ENCODE results near the gene LCN1.

The LCN1 gene

GRCh38 chr9:135480071-135480939 lies 40.9 kb upstream of the LCN1 start:
- no CpG with 5 or more reads among the region's 76 CpGs for WGBS (ENCODE audit: extremely low coverage, insufficient coverage, insufficient read length)
- DNase-seq: peak; percentile 16 to 46

GRCh38 chr9:135480940-135481310 lies 40.3 kb upstream of the LCN1 start:
- no peak overlapping the region for H4K12ac ChIP-seq (ENCODE audit: low read depth, low read length)
- DNase-seq: no peak
- no peak overlapping the region for H2AFZ ChIP-seq (ENCODE audit: insufficient read depth, low read length, poor library complexity)
- H3K36me3 ChIP-seq (ENCODE audit: control insufficient read depth in 1 of 2, insufficient read depth in 2 of 2, low read length in 2 of 2): peaks cover 22 to 27% of the 10 kb centered on the region in 2 experiments
- no peaks in the 10 kb centered on the region for H3K9me3 ChIP-seq (ENCODE audit: insufficient read depth, low read depth, low read length)
- H3K23ac ChIP-seq (ENCODE audit: low read length): no peak overlapping the region
- H3K4me2 ChIP-seq (ENCODE audit: low read length): peak overlapping the region; percentile 80
- H2BK120ac ChIP-seq (ENCODE audit: insufficient read depth, low read length, poor library complexity): no peak overlapping the region
- peak overlapping the region; percentile 10 for H3K4ac ChIP-seq (ENCODE audit: low read depth, low read length)
- no peak overlapping the region for H3K27ac ChIP-seq (ENCODE audit: low read depth, low read length)
- no peak overlapping the region for H3K18ac ChIP-seq (ENCODE audit: low read length)
- H3K79me2 ChIP-seq (ENCODE audit: control insufficient read depth, insufficient read depth, low read length, poor library complexity): peaks cover 3% of the 10 kb centered on the region
- H3K9ac ChIP-seq (ENCODE audit: low read length): no peak overlapping the region
- peaks cover 8% of the 10 kb centered on the region for H3K79me1 ChIP-seq (ENCODE audit: low read length)
- no peak overlapping the region for H4K91ac ChIP-seq (ENCODE audit: low read depth, low read length)
- H3K14ac ChIP-seq (ENCODE audit: low read length): no peak overlapping the region
- no peaks in the 10 kb centered on the region for H3K27me3 ChIP-seq (ENCODE audit: insufficient read depth, low read length)
- H2BK12ac ChIP-seq (ENCODE audit: low read length): no peak overlapping the region
- H3K4me1 ChIP-seq (ENCODE audit: control insufficient read depth in 1 of 2, insufficient read depth in 2 of 2, low read length in 2 of 2): peaks cover 0 to 7% of the 10 kb centered on the region in 2 experiments
- H3K4me3 ChIP-seq (ENCODE audit: low read depth, low read length): peak overlapping the region; percentile 79
- no CpG with 5 or more reads among the region's 11 CpGs for WGBS (ENCODE audit: extremely low coverage, insufficient coverage, insufficient read length)
- H4K8ac ChIP-seq (ENCODE audit: low read depth, low read length): no peak overlapping the region
- H2AK5ac ChIP-seq (ENCODE audit: low read length): no peak overlapping the region
- no peak overlapping the region for H2BK5ac ChIP-seq (ENCODE audit: low read depth, low read length, poor library complexity)

More at GRCh38 chr9:135480071-135480939, 40.9 kb upstream of the LCN1 start:
- H3K9ac ChIP-seq (ENCODE audit: low read length): peak overlapping the region; percentile 48
- peak overlapping the region; percentile 70 for H4K91ac ChIP-seq (ENCODE audit: low read depth, low read length)
- peak overlapping the region; percentile 22 for H3K4ac ChIP-seq (ENCODE audit: low read depth, low read length)
- peak overlapping the region; percentile 73 for H2AFZ ChIP-seq (ENCODE audit: insufficient read depth, low read length, poor library complexity)
- no peaks in the 10 kb centered on the region for H3K9me3 ChIP-seq (ENCODE audit: insufficient read depth, low read depth, low read length)
- H3K79me1 ChIP-seq (ENCODE audit: low read length): peaks cover 8% of the 10 kb centered on the region
- H3K14ac ChIP-seq (ENCODE audit: low read length): peak overlapping the region; percentile 50
- H3K27ac ChIP-seq (ENCODE audit: low read depth, low read length): no peak overlapping the region
- no peaks in the 10 kb centered on the region for H3K27me3 ChIP-seq (ENCODE audit: insufficient read depth, low read length)
- peaks cover 3% of the 10 kb centered on the region for H3K79me2 ChIP-seq (ENCODE audit: control insufficient read depth, insufficient read depth, low read length, poor library complexity)
- H4K8ac ChIP-seq (ENCODE audit: low read depth, low read length): peak overlapping the region; percentile 89
- no peak overlapping the region for H2AK5ac ChIP-seq (ENCODE audit: low read length)
- peak overlapping the region; percentile 63 for H4K12ac ChIP-seq (ENCODE audit: low read depth, low read length)
- peak overlapping the region; percentile 21 for H2BK120ac ChIP-seq (ENCODE audit: insufficient read depth, low read length, poor library complexity)
- H3K36me3 ChIP-seq (ENCODE audit: control insufficient read depth in 1 of 2, insufficient read depth in 2 of 2, low read length in 2 of 2): peaks cover 16 to 21% of the 10 kb centered on the region in 2 experiments
- peaks cover 0 to 7% of the 10 kb centered on the region in 2 experiments for H3K4me1 ChIP-seq (ENCODE audit: control insufficient read depth in 1 of 2, insufficient read depth in 2 of 2, low read length in 2 of 2)
- peak overlapping the region; percentile 74 for H2BK5ac ChIP-seq (ENCODE audit: low read depth, low read length, poor library complexity)
- peak overlapping the region; percentile 97 for H3K18ac ChIP-seq (ENCODE audit: low read length)
- H3K23ac ChIP-seq (ENCODE audit: low read length): no peak overlapping the region
- H3K4me3 ChIP-seq (ENCODE audit: low read depth, low read length): peak overlapping the region; percentile 79
- peak overlapping the region; percentile 80 for H3K4me2 ChIP-seq (ENCODE audit: low read length)
- H2BK12ac ChIP-seq (ENCODE audit: low read length): no peak overlapping the region

- no CpG with 5 or more reads among the region's 8 CpGs for WGBS (ENCODE audit: extremely low coverage, insufficient coverage, insufficient read length)
- H2BK5ac ChIP-seq (ENCODE audit: low read depth, low read length, poor library complexity): no peak overlapping the region
- no peaks in the 10 kb centered on the region for H3K27me3 ChIP-seq (ENCODE audit: insufficient read depth, low read length)
Observed at GRCh38 chr9:135482015-135482754, 39.1 kb upstream of the LCN1 start.

GRCh38 chr9:135484460-135485277 lies 36.6 kb upstream of the LCN1 start:
- no peak overlapping the region for H2BK12ac ChIP-seq (ENCODE audit: low read length)
- no peak overlapping the region for H3K18ac ChIP-seq (ENCODE audit: low read length)
- H3K9ac ChIP-seq (ENCODE audit: low read length): no peak overlapping the region
- peaks cover 3% of the 10 kb centered on the region for H3K79me2 ChIP-seq (ENCODE audit: control insufficient read depth, insufficient read depth, low read length, poor library complexity)
- H3K27me3 ChIP-seq (ENCODE audit: insufficient read depth, low read length): no peaks in the 10 kb centered on the region
- no peak overlapping the region for H3K4me2 ChIP-seq (ENCODE audit: low read length)
- H3K4me3 ChIP-seq (ENCODE audit: low read depth, low read length): no peak overlapping the region
- no peak overlapping the region for H2BK5ac ChIP-seq (ENCODE audit: low read depth, low read length, poor library complexity)
- peaks cover 5% of the 10 kb centered on the region for H3K79me1 ChIP-seq (ENCODE audit: low read length)
- no peak overlapping the region for H4K12ac ChIP-seq (ENCODE audit: low read depth, low read length)
- H4K8ac ChIP-seq (ENCODE audit: low read depth, low read length): no peak overlapping the region
- H3K4ac ChIP-seq (ENCODE audit: low read depth, low read length): no peak overlapping the region
- H4K91ac ChIP-seq (ENCODE audit: low read depth, low read length): no peak overlapping the region
- no peak overlapping the region for H3K23ac ChIP-seq (ENCODE audit: low read length)
- no peak for DNase-seq
- H2AK5ac ChIP-seq (ENCODE audit: low read length): no peak overlapping the region
- peaks cover 0 to 3% of the 10 kb centered on the region in 2 experiments for H3K4me1 ChIP-seq (ENCODE audit: control insufficient read depth in 1 of 2, insufficient read depth in 2 of 2, low read length in 2 of 2)
- H3K27ac ChIP-seq (ENCODE audit: low read depth, low read length): no peak overlapping the region
- no CpG with 5 or more reads among the region's 47 CpGs for WGBS (ENCODE audit: extremely low coverage, insufficient coverage, insufficient read length)
- no peak overlapping the region for H2AFZ ChIP-seq (ENCODE audit: insufficient read depth, low read length, poor library complexity)
- no peaks in the 10 kb centered on the region for H3K9me3 ChIP-seq (ENCODE audit: insufficient read depth, low read depth, low read length)
- H3K14ac ChIP-seq (ENCODE audit: low read length): no peak overlapping the region
- no peak overlapping the region for H2BK120ac ChIP-seq (ENCODE audit: insufficient read depth, low read length, poor library complexity)
- H3K36me3 ChIP-seq (ENCODE audit: control insufficient read depth in 1 of 2, insufficient read depth in 2 of 2, low read length in 2 of 2): peaks cover 47 to 50% of the 10 kb centered on the region in 2 experiments

More at GRCh38 chr9:135482015-135482754, 39.1 kb upstream of the LCN1 start:
- H2BK12ac ChIP-seq (ENCODE audit: low read length): no peak overlapping the region
- H3K79me1 ChIP-seq (ENCODE audit: low read length): peaks cover 8% of the 10 kb centered on the region
- H4K12ac ChIP-seq (ENCODE audit: low read depth, low read length): no peak overlapping the region
- peaks cover 34 to 39% of the 10 kb centered on the region in 2 experiments for H3K36me3 ChIP-seq (ENCODE audit: control insufficient read depth in 1 of 2, insufficient read depth in 2 of 2, low read length in 2 of 2)
- peaks cover 3% of the 10 kb centered on the region for H3K79me2 ChIP-seq (ENCODE audit: control insufficient read depth, insufficient read depth, low read length, poor library complexity)
- no peak overlapping the region for H2AK5ac ChIP-seq (ENCODE audit: low read length)
- no peak for DNase-seq
- no peak overlapping the region for H2AFZ ChIP-seq (ENCODE audit: insufficient read depth, low read length, poor library complexity)
- H3K18ac ChIP-seq (ENCODE audit: low read length): no peak overlapping the region
- no peak overlapping the region for H3K4ac ChIP-seq (ENCODE audit: low read depth, low read length)
- H4K91ac ChIP-seq (ENCODE audit: low read depth, low read length): no peak overlapping the region
- no peak overlapping the region for H3K27ac ChIP-seq (ENCODE audit: low read depth, low read length)
- no peak overlapping the region for H3K14ac ChIP-seq (ENCODE audit: low read length)
- no peak overlapping the region for H3K9ac ChIP-seq (ENCODE audit: low read length)
- H3K23ac ChIP-seq (ENCODE audit: low read length): no peak overlapping the region
- H2BK120ac ChIP-seq (ENCODE audit: insufficient read depth, low read length, poor library complexity): no peak overlapping the region
- H3K4me2 ChIP-seq (ENCODE audit: low read length): no peak overlapping the region
- H3K4me3 ChIP-seq (ENCODE audit: low read depth, low read length): no peak overlapping the region
- no peaks in the 10 kb centered on the region for H3K9me3 ChIP-seq (ENCODE audit: insufficient read depth, low read depth, low read length)
- no peak overlapping the region for H4K8ac ChIP-seq (ENCODE audit: low read depth, low read length)
- H3K4me1 ChIP-seq (ENCODE audit: control insufficient read depth in 1 of 2, insufficient read depth in 2 of 2, low read length in 2 of 2): peaks cover 0 to 7% of the 10 kb centered on the region in 2 experiments
